Embryonic facial prominence (tissue), 1 donor: Measurements from ENCODE around the gene ATP2C2.

Experiments
- DNase-seq: peaks from one replicate; pipeline ENCODE4 v3.0.0-alpha.2; 2016; ENCODE audit errors: extremely low spot score

ATP2C2 gene

GRCh38 chr16:84366208-84366607 lies 2.1 kb upstream of the ATP2C2 start:
- no peak for DNase-seq

- DNase-seq: no peak
These were observed 1.0 kb upstream of the ATP2C2 start for GRCh38 chr16:84367297-84367680.

GRCh38 chr16:84367750-84368307 lies 509 bp upstream of the ATP2C2 start:
- no peak for DNase-seq

- no peak for DNase-seq
These were observed 767 bp downstream of the ATP2C2 start for GRCh38 chr16:84369105-84369504.

- no peak for DNase-seq
These were observed 1.7 kb downstream of the ATP2C2 start for GRCh38 chr16:84369938-84370627.

- DNase-seq: no peak
These were observed 2.6 kb downstream of the ATP2C2 start for GRCh38 chr16:84370723-84371552.

GRCh38 chr16:84371553-84371865 lies 3.2 kb downstream of the ATP2C2 start:
- no peak for DNase-seq

- DNase-seq: no peak
These were observed 5.7 kb downstream of the ATP2C2 start for GRCh38 chr16:84373907-84374489.

- no peak for DNase-seq
These were observed 9.8 kb downstream of the ATP2C2 start for GRCh38 chr16:84378099-84378498.

- no peak for DNase-seq
These were observed 10.2 kb downstream of the ATP2C2 start for GRCh38 chr16:84378567-84378966.

- no peak for DNase-seq
These were observed 10.8 kb downstream of the ATP2C2 start for GRCh38 chr16:84379008-84379708.

- no peak for DNase-seq
These were observed 11.5 kb downstream of the ATP2C2 start for GRCh38 chr16:84379709-84380362.

GRCh38 chr16:84380405-84380804 lies 12.1 kb downstream of the ATP2C2 start:
- no peak for DNase-seq

GRCh38 chr16:84382396-84382795 lies 14.1 kb downstream of the ATP2C2 start:
- DNase-seq: no peak

- DNase-seq: no peak
These were observed 14.8 kb downstream of the ATP2C2 start for GRCh38 chr16:84383106-84383505.

GRCh38 chr16:84386047-84386446 lies 17.7 kb downstream of the ATP2C2 start:
- DNase-seq: no peak

GRCh38 chr16:84387021-84387420 lies 18.7 kb downstream of the ATP2C2 start:
- no peak for DNase-seq

- no peak for DNase-seq
These were observed 21.9 kb downstream of the ATP2C2 start for GRCh38 chr16:84390131-84390785.

- no peak for DNase-seq
These were observed 23.1 kb downstream of the ATP2C2 start for GRCh38 chr16:84391151-84392030.

- no peak for DNase-seq
These were observed 23.7 kb downstream of the ATP2C2 start for GRCh38 chr16:84392031-84392360.
